Fibroblast of skin of left quadriceps (primary cell): ENCODE results near the gene OVCH2.

ENCODE experiments used
- DNase-seq, 2 experiments: peaks; one replicate each; pipeline ENCODE4 v3.0.0-alpha.2; 2013; ENCODE audit warnings: low read depth in 2 of 2

The OVCH2 gene

DNA sequence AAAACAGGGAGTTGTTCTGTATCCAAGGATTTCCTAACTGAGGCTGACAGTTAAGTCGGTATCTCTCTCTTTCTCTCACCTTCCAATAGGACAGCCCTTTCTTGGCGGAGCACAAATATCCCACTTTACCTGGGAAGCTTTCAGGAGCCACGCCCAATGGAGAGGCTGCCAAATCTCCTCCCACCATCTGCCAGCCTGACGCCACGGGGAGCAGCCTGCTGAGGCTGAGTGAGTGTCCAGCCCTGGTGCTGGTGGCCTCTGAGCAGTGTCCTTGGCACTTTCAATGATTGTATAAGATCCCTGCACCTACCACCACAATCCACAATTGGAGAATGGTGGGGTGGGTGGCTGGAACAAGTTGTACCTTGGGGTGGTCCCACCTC, 66.6 kb downstream of the OVCH2 start:
- no peak for DNase-seq
